Measurements from ENCODE around the gene ROR2. TPM values are rescaled to one million over a fixed set of nuclear protein-coding genes. Genes with fewer than 3 reads are reported as not detected.

ROR2 gene
- total and polyA plus RNA-seq, 2 of the 8 experiments (the other 6 are each of a cell fraction or from before 2014, with no cell fraction given) = 2.7 to 4.3 TPM

GRCh38 chr9:91857291-91858212 lies 92.5 kb downstream of the ROR2 start:
- H2AK5ac ChIP-seq (ENCODE audit: low read depth, low read length) = peak overlapping the region; percentile 92; the same call in 1 of the 2 replicates
- H3K4ac ChIP-seq (replicated peaks; ENCODE audit: insufficient read length, low read depth, low read length) = peak overlapping the region; percentile 62
- no peaks in the 10 kb centered on the region for H3K23me2 ChIP-seq (ENCODE audit: low read depth, low read length)
- peak overlapping the region; percentile 91 for H4K91ac ChIP-seq (replicated peaks; ENCODE audit: insufficient read length, low read length)
- peak overlapping the region; percentile 66; the same call in 1 of the 2 replicates for H2BK20ac ChIP-seq (ENCODE audit: low read length)
- peak overlapping the region; percentile 99 for H2BK12ac ChIP-seq (ENCODE audit: low read depth, low read length)
- no peaks in the 10 kb centered on the region for H3K27me3 ChIP-seq (replicated peaks in 1 of 4; ENCODE audit: control insufficient read depth in 3 of 4, extremely low read depth in 1 of 4, insufficient read depth in 3 of 4, low read length in 3 of 4)
- no peak overlapping the region for H3K27ac ChIP-seq (ENCODE audit: low read depth, low read length)
- H3K79me1 ChIP-seq (ENCODE audit: low read depth, low read length) = peaks cover 4% of the 10 kb centered on the region
- WGBS, 2 experiments (ENCODE audit: extremely low coverage in 1 of 2, insufficient coverage in 1 of 2, insufficient read length in 1 of 2, insufficient replicate concordance in 2 of 2, low coverage in 1 of 2, low lambda C conversion rate in 2 of 2, missing lambda C conversion rate in 1 of 2) = 74% methylated on average over 27 of the region's 27 CpGs; no CpG with 5 or more reads in 1 of the 2 experiments
- H3K9ac ChIP-seq (replicated peaks in 1 of 4; ENCODE audit: extremely low read depth in 1 of 4, low read depth in 3 of 4, low read length in 3 of 4) = no peak overlapping the region
- no peaks in the 10 kb centered on the region for H4K20me1 ChIP-seq (replicated peaks in 1 of 2; ENCODE audit: control insufficient read depth in 1 of 2, insufficient read depth in 2 of 2, low read length in 2 of 2)
- H4K5ac ChIP-seq (ENCODE audit: insufficient read length, low read depth, low read length) = no peak overlapping the region
- no peak overlapping the region for H3K23ac ChIP-seq (ENCODE audit: insufficient read length)
- no peaks in the 10 kb centered on the region for H3K79me2 ChIP-seq (ENCODE audit: control insufficient read depth in 1 of 2, insufficient read depth in 2 of 2, low read length in 2 of 2)
- peak overlapping the region; percentile 86; the same call in 1 of the 2 replicates for H2BK5ac ChIP-seq (ENCODE audit: low read depth, low read length)
- H3K18ac ChIP-seq (ENCODE audit: extremely low read depth, low read length) = peak overlapping the region; percentile 95
- FAIRE-seq (no peak), DNase-seq (ENCODE audit: low read depth in 1 of 2, low spot score in 2 of 2) (peak in 1 of 2 experiments; percentile 59)
- peaks cover 6% of the 10 kb centered on the region in 2 experiments; a peak in 1 of 4 replicates for H3K9me3 ChIP-seq (ENCODE audit: insufficient read depth in 2 of 2, low read depth in 1 of 2, low read length in 1 of 2)
- 0 out of 2 replicates have a peak overlapping the region, but pooled peaks have one; percentile 8 for H2AFZ ChIP-seq (ENCODE audit: low read length)
- H3K36me3 ChIP-seq (ENCODE audit: control insufficient read depth in 2 of 4, insufficient read depth in 4 of 4, low read length in 3 of 4) = no peaks in the 10 kb centered on the region
- CTCF ChIA-PET (ENCODE audit: partially characterized antibody) = interaction anchor here (1.6 kb wide), 1 partner anchor 99 kb away, joined by 5 read pairs; no protein-coding TSS in a partner anchor
- no peak overlapping the region for H3K56ac ChIP-seq (replicated peaks; ENCODE audit: insufficient read length, low read depth, low read length)
- no peak overlapping the region for H3K14ac ChIP-seq (ENCODE audit: insufficient read length)
- H2BK15ac ChIP-seq (ENCODE audit: low read length) = peak overlapping the region; percentile 96; the same call in 1 of the 2 replicates
- no peak overlapping the region for H3K4me3 ChIP-seq (ENCODE audit: extremely low read depth in 1 of 4, insufficient read depth in 2 of 4, low read depth in 3 of 4, low read length in 4 of 4)
- H2BK120ac ChIP-seq (replicated peaks; ENCODE audit: low read depth, low read length) = no peak overlapping the region
- peak overlapping the region in 1 of 2 experiments; percentile 2; a peak in 2 of 4 replicates for H3K4me2 ChIP-seq (ENCODE audit: insufficient read depth in 1 of 2, low read depth in 2 of 2, low read length in 2 of 2)
- POLR2A ChIA-PET (ENCODE audit: partially characterized antibody) = interaction anchor here (1.0 kb wide), 1 partner anchor 10 kb away, joined by 3 read pairs; no protein-coding TSS in a partner anchor
- no peak overlapping the region; the same call in 1 of the 2 replicates for H4K8ac ChIP-seq (ENCODE audit: extremely low read depth, insufficient read depth, low read length)
- peaks cover 4 to 18% (median 11%) of the 10 kb centered on the region in 4 experiments for H3K4me1 ChIP-seq (replicated peaks in 1 of 4; ENCODE audit: control insufficient read depth in 3 of 4, insufficient read depth in 4 of 4, low read length in 3 of 4)
- no peak for TF ChIP-seq GTF2F1 (IDR thresholded peaks at IDR 0.05; ENCODE audit: borderline replicate concordance, low read depth, low read length)
- TF ChIP-seq HDAC6 (IDR thresholded peaks at IDR 0.05; ENCODE audit: low read depth, low read length) = no peak
- no peak for TF ChIP-seq ATF3 (IDR thresholded peaks at IDR 0.05; ENCODE audit: insufficient read depth, low read depth, low read length)
- no peak for TF ChIP-seq POLR2A (IDR thresholded peaks at IDR 0.05; ENCODE audit: control extremely low read depth in 1 of 2, low read depth in 2 of 2, low read length in 2 of 2)
- TF ChIP-seq SP2 (IDR thresholded peaks at IDR 0.05; ENCODE audit: low read length) = no peak
- TF ChIP-seq RNF2 (IDR thresholded peaks at IDR 0.05; ENCODE audit: borderline replicate concordance, low read depth, low read length, missing control alignments, poor library complexity, severe bottlenecking) = no peak
- no peak for TF ChIP-seq CBX8 (IDR thresholded peaks at IDR 0.05; ENCODE audit: borderline replicate concordance, low read depth, low read length)
- TF ChIP-seq SAP30 (IDR thresholded peaks at IDR 0.05; ENCODE audit: insufficient read depth, insufficient replicate concordance, low read length) = no peak
- TF ChIP-seq TBP (IDR thresholded peaks at IDR 0.05; ENCODE audit: low read depth, low read length) = no peak
- TF ChIP-seq SP1 (IDR thresholded peaks at IDR 0.05; ENCODE audit: low read depth, low read length) = no peak

Data from H1 (cell line).